Dedifferentiated amniotic fluid mesenchymal stem cell (primary cell): ENCODE measurements around the gene EPS8L3.
A peak's percentile ranks its signal among the peaks of the same experiment; 100 is the strongest.

ENCODE experiments used
- DNase-seq: peaks from one replicate; pipeline ENCODE4 v3.0.0-alpha.2; 2016; ENCODE audit errors: extremely low spot score

EPS8L3 gene

DNA sequence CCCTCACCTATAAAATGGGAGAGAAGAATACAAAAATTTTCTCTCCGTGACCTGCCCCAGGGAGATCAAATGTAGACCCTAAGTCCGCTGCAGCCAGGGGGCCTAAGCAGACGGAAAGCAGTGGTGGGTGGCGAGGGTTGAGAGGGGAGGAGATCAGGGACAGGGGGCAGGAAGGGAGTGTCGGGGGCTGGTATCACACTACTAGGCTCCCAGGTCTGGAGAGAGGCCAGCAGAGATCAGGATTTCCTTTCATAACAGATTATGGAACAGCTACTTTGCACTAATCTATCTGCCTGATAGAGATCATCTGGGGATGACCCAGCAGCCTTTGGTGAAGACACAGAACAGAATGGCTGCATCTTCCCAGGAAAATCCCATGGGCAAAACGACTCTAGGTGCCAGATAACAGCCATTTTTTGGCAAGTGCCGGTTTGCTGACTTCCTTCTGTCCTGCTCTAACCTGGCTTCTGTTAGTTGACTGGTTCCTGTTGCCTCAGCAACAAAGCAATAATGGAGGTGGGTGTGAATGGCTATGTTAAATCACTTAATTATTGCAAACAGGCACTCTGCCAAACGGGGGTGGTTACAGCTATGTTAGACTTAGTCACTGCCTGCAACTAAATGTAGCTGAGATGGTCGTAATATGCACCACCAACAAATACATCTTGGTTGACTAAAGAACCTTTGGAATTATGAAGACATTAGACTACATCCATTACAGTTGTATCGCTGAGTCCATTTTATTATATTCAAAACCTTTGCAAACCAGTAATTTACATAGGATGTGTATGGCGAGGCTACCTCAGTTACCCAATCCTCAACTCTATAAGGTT is 30.0 kb upstream of the EPS8L3 start:
- peak; percentile 42 for DNase-seq

DNA sequence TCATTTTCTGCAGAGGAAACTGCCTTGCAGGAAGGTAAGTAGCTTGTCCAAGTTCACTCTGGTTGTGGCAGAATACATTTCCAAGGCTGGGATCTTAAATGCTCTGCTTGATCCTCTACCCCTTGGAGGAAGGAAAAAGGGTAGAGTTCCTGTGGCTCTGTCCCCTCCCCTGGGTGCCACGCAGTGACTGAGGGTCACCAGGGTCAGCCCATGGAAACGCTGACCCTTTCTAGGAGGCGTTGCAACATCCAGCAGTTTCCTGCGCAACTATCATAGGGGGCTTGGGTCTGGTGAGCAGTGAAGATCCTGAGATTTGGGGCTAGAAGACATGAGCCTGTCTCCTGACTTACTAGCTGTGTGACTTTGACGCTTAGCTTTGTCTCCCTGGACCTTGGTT is 29.4 kb upstream of the EPS8L3 start:
- DNase-seq, result no peak

DNA sequence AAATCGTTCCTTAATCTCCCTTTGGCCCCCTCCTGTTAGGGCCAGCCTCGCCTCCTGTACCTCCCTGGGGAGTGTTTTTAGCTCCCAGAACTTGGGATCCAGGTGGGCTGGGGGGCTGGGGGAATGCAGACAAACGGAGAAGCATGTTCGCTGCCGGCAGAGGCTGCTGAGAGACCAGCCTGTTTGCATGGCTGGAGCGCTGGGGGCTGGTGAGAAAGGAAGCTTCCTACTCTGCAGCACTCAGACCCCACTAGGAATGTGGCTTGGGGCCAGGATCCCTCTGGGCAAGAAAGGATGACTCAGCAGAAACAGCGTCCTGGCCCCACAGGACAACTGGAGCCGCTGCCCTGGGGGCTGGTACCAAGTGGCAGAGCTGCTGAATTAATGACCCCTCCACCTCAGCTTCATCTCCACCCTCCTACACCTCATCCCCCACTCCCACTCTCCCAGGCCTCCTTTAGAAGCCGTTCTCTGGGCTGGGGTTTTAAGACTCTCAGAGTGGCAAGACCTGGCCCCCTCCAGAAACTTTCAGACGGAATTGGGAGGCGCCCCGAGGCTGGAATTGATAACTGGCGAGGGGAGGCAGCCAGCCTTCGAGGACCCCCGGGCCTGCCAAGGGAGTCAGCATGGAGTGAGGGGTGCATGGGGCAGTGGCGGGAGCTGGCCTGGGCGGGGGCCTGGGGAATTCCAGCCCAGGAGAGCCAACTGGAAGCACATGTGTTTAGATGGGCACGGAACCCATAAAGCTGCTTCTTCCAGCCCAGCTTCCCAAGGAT is 28.5 kb upstream of the EPS8L3 start:
- peak; percentile 91 for DNase-seq

DNA sequence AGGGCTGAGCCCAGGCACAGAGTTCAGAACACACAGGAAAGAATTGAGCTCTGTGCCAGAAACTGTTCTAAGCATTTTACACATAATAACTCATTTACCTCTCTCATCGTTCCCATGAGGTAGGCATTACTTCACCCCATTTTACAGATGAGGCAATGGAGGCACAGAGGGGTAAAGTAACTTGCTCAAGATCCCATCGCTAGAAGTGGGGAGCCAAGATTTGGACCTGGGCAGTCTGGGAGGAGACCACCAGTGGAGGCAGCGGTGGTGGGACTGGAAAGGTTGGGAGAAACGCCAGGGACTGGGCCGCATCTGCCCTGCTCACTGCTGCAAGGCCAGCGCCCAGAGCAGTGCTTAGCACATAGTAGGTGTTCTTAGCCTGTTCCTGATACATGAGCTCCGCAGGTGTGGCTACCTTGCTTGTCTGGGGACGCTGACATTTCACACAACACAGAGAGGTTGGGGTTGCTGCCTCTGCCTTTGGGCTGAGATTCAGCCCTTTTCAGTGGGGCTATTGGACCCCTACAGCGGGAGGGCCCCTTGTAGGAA is 27.8 kb upstream of the EPS8L3 start:
- DNase-seq, result no peak

DNA sequence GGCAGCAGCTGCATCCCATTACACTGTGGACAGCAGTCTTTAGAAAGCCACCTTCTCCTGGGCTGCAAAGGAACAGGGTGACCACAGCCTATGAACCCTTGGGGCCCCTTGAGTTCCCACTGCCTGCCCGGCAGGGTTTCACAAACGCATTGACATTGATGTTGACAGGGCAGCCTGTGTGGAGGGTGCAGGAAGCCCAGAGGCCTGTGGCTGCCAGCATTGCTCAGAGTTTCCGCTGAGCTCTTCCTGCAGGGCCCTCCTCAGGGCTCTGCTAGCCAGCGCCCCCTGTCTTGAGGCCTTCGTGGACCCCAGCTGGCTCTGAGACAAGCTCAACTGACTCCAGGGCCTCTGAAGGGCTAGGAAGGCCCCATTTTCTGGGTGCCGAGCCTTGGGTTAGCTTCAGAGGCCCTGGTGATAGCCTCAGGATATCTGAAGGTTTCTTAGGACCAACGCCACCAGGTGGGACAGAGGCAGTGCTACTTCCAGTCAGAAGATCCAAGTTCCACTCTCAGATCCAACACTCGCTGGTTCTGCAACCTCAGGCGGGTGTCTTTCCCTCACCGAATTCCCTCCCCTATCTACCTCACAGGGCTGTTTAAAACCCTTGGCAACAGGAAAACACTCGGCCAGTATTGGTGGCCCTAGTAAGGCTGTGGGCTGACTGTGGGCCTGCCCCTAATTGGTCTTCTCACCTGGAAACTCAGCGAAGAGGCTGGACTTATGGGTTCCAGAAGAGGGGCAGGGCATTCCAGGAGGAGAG is 27.2 kb upstream of the EPS8L3 start:
- DNase-seq, result no peak

DNA sequence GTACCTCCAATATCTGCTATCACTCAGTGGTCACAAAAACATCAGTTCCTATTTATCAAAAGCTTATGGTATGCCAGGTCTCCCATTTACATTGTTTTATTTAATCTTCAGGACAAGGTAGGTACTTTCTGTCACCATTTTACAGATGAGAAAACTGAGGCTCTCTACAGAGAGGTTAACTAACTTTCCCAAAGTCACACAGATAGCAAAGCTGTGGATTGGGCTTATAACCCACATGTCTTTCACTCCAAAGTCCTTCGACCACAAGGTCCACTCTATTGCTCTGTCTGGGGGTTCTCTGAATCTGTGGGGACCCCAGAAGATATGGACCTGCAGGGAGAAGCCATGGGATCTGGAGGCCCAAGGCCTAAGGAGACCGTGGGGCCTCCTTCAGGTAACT is 26.6 kb upstream of the EPS8L3 start:
- no peak for DNase-seq

DNA sequence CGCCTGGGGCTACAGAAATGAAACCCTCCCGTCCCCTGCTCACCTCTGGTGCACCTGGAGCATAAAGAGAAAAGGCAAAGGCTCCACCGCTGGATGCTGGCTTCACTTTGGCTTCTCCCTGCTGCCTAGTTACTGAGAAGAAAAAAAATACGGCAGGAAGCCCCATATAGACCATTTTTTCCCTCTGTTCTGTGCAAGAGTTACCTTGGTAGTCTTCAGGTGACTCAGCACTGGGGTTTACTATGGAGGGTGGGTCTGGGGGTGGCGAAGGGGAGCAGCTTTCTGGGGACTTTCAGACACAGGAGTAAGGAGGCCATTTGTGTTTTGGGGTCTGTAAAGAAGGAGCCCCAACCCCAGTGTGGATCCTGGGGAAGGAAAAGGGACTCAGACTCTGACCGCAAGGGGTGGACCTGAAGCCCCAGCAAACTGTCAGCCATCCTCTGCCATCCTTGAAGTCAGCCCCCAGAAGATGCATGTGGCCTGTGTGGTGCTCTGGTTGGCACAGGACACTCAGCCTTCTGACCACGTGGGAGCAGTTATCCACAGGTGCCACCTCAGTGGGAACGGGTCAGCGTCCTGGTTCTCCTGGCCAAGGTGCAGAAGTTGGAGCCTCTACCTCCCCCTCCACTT is 25.9 kb upstream of the EPS8L3 start:
- no peak for DNase-seq

DNA sequence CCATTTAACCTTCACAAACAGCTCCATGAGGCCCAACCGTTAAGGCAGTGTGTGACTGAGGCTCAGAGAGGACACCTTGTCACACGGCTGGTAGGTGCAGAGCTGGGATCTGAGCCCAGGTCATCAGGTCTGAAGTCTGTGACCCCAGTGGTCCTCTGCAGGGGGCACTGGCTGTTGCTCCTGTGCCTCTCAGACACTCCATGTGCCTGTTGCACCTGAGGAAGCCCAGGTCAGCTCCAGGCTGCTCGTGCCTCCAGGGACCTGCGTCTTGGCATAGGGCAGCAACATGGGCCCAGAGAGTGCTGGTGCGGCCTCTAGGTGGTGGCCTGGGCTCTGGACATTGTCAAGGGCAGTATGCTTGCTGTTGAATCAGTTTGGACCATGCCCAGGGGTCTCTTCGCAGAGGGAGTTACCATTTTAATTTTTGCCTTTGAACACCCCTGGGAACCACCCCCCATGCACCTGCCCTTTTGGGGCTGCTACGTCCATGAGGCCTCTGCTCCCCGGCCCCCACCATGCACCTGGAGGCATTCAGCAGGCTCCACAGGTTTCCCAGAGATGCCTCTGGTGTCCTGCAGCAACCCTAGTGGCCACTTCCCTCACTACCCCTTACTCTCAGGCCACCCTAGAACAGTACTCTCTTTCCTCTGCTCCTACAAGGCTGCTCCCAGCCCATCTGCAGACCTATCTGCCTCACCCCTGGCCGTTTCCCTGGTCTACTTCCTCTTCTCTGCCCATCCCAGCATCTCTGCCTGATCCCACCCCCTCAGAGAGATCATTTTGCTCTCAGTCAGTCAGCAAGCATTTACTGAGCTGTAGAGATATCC is 25.2 kb upstream of the EPS8L3 start:
- no peak for DNase-seq

DNA sequence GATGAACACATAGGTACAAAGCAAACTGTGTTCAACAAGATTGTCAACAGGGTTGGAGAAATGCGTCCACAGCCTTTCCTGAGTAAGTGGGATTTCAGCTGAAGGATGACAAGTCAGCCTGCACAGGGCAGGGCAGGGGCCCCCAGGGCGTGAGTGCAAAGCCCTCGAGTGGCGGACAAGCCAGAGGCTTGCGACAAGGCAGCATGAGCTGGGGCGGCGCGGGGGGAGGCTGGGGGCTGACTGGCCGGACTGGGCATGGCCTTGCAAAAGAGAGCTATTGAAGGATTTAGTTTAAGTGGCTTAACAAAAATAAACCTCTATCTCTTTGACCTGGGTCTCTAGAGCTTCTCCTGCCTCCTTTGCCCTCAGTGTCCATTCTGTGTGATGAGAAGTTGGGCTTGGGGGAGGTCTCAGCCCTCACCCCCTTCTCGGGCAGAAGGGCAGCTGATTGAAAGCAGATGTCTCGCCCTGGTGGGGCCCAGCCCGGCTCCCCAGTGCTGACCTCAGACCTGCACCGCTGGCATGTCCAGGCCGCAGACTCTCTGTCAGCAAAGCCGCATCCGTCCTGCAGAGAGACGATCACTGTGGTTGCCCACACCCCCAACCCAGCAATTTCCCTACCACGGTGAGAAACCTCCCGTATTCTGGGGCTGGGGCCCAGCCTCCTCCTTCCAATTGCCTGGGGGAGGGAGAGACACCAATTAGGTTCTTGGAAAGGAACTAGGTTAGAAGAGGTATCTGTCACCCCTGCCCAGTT is 24.3 kb upstream of the EPS8L3 start:
- no peak for DNase-seq

DNA sequence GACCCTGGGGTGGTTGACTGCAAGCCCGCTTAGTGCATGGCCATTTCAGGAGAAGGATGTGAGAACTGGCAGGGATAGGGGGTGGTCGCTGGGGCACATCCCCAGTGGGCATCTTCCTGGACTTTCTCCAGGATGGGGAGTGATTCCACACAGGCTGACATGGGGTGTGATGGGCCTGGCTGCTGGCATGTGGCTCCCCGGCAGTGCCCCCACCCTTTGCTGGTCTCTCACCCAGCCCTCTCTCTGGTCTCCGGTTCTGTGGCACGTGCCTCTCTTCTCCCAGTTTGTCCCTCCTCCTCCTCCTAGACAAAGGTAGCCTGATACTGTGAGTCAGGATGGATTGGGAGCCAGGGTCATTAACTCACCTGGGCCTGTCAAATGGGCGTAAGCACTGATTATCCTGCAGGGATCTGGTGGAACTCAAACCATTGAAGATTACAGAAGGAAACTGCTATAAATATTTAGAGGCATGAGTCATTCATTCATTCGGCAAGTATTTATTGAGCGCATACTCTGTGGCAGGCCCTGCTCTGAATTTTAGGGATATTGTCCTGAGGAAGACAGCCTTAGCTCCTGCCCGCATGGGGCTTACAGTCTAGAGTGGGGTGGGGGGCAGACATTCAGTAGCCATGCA is 23.6 kb upstream of the EPS8L3 start:
- no peak for DNase-seq

DNA sequence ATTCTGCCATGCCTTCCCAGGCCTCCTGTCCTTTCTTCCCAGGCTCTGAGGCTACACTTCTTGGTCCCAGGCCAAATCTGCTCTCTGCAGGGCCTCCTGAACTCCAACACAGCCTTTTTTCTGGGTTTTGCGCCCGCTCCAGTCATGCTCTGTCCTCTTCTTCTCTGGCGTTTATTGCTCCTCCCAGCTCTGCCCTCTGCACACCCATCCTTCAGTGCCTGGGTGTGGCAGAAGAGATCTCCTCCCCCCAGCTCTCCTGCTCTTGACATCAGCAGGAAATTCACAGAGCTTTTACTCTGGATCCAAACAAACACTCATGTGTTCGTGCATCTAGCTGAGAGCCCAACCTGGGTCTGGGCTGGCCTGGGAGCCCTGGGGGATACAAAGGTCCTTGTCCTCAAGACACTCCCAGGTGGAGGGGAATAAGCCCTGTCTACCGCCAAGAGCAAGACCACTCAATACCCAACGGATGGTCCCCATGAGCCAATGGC is 22.9 kb upstream of the EPS8L3 start:
- DNase-seq, result no peak

DNA sequence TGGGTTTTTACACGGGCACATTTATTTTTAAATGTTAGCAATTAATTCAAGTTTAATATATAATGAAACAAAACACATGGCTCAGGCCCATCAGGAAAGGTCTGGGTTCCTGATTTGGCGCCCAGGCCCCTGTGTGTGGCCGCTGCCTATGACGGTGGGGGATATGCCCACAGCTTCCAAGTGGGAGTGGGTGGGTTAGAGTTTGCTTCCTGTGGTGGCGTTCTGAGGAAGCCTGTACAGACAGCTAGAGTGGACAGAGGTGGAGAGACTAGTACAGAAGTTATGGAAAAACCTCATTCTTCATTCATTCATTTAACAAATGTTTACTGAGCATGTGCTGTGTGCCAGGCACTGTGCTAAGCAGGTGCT is 22.4 kb upstream of the EPS8L3 start:
- DNase-seq, result no peak

DNA sequence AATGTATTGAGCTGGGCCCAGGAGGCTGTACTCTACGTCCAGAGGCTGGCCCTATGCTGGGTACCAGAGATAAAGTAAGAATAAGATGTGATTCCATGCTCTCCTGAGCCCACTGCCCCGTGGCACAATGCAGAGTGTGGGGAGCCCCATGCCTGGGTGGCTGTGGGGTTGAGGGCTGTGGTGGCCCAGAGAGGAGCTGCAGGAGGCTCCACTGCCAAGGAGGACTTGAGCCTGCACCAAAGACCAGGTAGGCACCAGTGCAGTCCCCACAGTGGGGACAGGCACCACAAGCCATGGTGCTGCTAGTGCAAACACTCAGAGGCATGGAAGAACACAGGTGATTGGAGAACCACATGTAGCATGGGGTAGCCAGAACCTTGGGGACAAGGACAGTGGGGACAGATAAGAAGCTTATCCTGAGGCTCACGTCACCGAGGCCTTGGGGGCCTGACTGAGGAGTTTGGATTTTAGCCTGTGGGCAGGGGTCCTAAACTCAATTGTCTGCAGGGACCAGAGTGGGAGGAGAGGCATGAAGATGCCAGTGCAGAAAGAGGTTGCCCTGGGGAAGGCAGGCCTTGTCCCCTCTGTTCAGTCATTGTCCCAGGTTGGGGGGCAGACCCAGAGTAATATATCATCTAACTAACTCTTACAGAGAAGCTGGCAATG is 21.9 kb upstream of the EPS8L3 start:
- no peak for DNase-seq

DNA sequence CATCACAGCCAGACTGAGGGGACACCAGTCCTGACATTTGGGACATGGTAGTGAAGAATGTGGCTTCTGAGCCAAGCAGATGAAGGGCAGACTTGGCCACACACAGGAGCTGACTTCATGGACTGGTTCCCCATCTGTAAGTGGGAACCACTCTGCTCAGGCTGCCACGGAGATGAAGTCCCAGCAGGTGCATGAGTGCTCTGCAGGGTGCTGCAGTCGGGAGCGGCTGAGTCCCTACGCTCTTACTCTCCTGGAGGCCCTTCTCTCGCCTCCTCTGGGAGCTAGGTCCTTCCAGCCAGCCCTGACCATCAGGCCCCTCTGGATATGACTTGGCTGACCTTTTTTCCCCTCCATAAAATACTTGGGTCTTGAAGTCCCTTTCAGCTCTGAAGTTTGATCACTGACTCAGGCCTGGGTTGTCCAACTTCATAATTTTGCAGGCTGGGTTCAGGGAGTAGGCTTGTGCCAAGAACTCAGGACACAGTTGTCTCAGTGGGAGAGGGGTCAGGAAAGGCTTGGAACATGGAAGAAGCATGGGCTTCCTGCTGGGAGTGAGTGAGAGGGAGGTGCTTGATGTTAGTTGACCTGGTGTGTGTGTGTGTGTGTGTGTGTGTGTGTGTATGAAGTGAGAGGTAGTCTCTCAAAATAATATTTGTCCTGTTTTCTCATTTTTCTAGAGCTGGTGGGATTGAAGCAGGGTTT is 21.0 kb upstream of the EPS8L3 start:
- DNase-seq, result no peak

DNA sequence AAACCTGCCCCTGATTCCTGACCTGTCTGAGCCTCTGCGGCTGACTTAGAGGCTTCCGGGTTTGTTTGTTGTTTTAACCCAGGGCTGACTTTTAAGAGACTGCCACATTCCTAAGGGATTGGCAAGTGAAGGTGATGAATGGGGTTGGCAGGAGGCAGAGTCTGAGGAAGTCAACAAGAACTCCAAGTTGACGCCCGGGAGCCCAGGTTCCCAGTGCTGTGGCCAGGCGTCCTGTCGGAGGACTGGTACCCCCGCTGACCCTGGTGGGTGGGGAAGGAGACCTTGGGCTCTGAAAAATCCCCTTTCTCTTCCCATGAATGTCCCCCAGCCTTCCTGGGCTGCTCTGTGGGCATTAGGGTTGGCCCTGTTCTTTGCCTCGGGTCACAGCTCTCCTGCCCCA is 19.7 kb upstream of the EPS8L3 start:
- no peak for DNase-seq

DNA sequence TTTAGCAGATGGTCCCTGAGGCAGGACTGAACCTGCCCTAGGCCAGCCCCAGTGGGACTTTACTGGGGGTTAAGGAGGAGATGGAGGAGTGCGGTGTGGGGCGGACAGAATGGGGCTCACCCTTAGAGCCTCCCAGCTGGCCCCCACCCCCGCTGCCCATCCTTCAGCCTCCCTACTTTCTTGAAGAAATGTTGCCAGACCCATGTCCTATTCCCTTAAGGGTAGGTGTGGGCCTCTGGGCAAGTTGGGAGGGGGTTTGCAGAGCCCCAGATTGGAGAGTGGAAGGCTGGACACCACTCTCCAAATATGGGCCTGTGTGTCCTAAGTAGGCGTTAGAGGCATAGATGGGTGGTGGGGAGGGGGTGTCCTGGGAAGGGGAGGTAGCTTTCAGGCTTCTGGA is 19.2 kb upstream of the EPS8L3 start:
- DNase-seq, result no peak

DNA sequence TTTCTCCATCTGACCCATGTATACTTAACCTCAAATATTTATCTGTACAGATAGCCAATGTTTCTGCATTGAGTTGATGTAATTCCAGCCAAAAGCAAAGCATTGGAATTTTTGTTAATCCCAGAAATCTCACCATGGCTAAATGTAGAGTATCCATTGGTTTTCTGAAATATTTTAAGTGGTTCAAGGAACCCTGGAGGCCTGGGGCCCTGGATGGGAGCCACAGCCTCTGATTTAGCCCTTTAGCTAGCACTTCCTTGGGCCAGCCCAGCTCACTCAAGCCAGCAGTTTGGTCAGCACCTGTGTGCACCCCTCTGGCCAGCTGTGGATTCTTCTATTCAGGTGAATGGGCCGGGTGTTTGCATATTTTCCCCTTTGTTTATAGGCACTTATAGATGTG is 18.8 kb upstream of the EPS8L3 start:
- DNase-seq, result peak; percentile 71

DNA sequence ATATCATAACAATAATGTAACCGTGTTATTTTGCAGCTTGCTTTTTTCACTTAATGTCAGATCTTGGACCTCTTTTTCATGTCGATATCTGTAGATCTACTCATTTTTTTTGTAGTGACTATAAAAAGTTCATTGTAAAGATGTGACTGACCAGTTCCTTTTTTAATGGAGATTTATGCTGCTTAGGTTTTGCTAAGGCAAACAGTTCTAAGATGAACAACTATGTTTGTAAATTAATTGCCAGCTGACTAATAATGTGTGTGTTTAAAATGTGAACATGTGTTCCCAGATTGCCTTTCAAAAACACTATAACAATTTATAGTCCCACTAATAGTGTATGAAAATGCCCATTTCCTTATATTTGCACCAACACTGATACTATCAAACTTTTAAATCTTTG is 18.1 kb upstream of the EPS8L3 start:
- no peak for DNase-seq
